ENCODE results near the gene MMS19.

MMS19 gene

DNA sequence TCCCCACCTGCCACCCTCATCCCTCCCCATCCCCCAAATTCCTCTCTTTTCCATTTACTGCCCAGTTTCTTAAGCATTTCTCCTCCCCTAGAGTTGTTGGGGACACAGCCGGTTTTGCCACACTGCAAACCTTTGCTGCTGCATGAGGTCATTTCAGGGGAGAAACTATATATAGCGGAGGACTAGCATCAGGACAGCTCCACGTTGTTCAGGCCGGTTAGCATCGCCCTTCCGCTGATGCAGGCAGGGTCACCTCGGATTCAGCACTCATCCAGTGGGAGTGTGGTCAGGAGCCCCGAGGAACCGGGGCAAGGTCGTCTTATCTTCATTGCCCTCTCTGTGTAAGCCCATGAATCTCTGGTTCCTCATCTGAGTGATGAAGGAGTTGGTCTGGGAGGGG is 16.1 kb upstream of the MMS19 start:
- TF ChIP-seq, protein P1, sequence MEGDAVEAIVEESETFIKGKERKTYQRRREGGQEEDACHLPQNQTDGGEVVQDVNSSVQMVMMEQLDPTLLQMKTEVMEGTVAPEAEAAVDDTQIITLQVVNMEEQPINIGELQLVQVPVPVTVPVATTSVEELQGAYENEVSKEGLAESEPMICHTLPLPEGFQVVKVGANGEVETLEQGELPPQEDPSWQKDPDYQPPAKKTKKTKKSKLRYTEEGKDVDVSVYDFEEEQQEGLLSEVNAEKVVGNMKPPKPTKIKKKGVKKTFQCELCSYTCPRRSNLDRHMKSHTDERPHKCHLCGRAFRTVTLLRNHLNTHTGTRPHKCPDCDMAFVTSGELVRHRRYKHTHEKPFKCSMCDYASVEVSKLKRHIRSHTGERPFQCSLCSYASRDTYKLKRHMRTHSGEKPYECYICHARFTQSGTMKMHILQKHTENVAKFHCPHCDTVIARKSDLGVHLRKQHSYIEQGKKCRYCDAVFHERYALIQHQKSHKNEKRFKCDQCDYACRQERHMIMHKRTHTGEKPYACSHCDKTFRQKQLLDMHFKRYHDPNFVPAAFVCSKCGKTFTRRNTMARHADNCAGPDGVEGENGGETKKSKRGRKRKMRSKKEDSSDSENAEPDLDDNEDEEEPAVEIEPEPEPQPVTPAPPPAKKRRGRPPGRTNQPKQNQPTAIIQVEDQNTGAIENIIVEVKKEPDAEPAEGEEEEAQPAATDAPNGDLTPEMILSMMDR (IDR thresholded peaks at IDR 0.05) = no peak

DNA sequence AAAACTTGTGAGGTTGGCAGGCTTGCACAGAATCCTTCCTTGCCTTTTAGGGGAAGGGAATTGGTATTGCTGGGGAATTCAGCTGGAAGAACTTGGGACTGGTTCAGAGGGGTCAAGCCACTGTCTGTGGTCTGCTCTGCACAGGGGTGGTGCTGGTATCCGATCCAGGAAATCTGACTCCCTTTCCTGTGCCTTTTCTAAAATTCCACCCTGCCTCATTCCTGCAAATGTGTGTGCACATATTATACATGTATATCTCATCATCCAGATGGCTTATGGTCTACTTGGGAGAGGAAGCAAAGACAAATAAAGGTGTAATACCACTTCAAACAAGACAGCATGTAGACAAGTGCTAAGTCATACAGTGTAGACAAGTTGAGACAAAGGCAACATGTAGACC is 14.8 kb upstream of the MMS19 start:
- TF ChIP-seq, protein P1 (IDR thresholded peaks at IDR 0.05) = no peak

DNA sequence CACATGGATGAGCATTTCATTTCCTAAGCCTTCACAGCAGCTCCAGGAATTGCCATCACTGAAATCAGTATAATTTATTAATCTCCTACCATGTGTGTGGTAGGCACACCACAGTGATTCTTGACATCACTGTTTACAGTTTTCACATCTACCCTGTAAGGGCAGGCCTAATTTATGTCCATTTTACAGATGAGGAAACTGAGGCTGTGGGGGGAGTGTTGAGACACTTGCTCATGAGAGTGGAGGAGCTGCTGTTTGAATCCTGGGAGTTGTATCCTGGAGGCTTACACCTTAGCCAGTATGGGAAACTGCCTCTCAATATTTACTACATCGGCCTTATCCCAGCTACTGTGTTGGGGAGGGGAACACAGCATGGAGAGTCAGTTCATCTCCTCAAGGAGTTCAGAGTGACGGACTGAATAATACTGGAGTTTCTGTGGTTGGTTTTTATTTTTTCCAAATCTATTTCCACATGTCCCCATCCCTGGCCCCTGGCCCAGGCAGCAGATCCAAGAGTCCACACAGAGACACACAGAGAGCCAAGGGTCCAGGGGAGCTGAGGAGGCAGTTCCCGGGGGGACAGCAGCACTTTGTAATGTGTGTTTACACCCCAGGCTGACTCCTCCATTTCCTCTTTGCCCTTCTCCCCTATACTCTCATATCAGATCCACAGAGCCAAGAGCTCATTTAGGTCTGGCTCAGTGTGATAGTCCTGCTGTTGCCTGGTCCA is 13.7 kb upstream of the MMS19 start:
- TF ChIP-seq, protein P1 (IDR thresholded peaks at IDR 0.05) = no peak

DNA sequence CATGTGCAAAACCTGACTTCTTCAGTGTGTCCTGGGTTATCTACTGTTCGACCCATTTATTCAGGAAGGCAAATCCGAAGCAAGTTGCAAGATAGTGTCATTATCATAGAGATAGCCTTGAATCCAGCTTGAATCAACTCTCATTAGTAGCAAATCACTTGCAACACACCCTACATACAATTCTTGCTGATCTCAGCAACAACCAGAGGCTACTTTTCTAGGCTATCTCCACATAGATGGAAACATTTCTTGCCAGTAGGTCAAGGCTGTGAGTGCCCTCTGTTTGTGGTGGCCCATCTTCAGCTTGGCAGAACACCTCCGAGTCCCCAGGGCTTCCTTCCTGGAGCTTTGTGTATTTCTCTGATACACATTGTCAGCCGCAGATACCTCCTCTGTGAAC is 12.5 kb upstream of the MMS19 start:
- TF ChIP-seq, protein P1 (IDR thresholded peaks at IDR 0.05) = no peak

DNA sequence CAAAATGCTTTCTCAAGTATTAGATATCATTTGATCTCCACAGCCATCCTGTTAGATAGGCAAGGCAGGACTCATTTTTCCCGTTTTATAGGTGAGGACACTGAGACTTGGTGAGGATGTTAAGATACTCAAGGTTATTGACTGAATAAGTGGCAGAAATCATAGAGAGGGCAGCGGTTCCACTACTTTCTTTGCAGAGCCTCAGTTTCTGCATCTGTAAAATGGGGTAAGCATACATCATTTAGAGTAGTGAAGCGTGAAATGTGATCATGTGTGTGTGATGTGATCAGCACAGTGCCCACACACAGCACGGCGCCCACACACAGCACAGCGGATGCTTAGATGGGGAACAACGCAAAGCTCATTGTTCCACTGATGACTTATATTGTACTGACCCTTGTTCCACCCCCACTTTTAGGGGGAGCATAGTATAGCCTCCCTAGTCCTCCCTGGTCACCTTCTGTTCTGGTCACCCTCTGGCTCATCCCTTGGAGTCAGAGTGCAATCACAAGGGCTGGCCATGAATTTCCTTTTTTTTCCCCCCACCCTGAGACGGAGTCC is 11.0 kb upstream of the MMS19 start:
- TF ChIP-seq, protein P1 (IDR thresholded peaks at IDR 0.05) = no peak

DNA sequence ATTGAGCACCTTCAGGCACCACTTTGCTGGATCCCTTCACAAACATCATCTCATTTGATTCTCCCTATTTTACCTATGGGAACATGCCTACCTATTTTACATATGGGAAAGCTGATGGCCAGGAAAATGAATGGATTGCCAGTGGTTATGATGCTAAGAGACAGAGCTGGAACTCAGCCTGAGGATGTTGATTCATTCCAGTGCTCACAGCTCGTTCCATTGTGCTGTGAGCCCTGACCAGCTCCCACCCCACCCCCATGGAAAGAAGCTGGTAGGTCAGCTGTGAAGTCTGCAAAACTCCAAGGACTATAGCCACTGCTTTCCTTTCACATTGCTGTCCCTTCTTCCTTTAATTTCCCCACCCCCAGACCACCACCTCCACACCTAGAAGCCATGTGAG is 10.1 kb upstream of the MMS19 start:
- TF ChIP-seq, protein P1 (IDR thresholded peaks at IDR 0.05) = no peak

DNA sequence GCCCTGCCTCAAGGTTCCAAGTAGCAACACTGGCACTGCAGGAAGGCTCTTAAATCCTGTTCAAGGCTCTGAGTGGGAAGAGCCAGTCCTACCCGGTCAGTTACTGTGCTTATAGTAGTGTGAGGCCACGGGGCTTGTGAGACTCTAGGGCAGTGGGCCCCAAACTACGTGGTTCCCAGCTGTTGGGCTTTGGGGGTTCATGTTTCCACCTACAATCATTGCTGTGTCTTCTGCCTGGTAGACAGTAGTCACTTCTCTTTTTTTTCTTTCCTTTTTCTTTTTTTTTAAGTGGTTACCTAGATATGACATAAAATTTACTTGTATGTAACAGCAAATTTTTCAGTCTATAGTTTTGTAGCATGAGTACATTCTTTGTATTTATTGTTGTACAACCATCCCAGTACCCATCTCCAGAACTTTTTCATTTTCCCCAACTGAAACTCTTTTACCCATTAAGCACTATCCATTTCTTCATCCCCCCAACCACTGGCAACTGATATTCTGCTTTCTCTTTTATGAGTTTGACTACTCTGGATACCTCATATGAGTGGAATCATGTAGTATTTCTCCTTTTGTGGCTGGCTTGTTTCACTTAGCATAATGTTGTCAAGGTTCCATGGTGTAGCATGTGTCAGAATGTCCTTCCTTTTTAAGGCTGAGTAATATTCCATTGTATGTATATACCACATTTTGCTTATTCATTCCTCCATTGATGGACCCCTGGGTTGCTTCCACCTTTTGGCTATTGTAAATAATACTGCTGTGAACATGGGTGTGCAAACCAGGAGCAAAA is 8.2 kb upstream of the MMS19 start:
- TF ChIP-seq, protein P1 (IDR thresholded peaks at IDR 0.05) = no peak
